GM21737 (cell line): ENCODE measurements around the gene LRRC61.

ENCODE experiments used
- ATAC-seq: cut with Tn5 transposase; IDR thresholded peaks from one replicate; pipeline ENCODE4 v1.9.1; 2021; ENCODE audit warnings: mild to moderate bottlenecking, moderate library complexity; ENCODE audit not compliant: unreplicated experiment

The LRRC61 gene

DNA sequence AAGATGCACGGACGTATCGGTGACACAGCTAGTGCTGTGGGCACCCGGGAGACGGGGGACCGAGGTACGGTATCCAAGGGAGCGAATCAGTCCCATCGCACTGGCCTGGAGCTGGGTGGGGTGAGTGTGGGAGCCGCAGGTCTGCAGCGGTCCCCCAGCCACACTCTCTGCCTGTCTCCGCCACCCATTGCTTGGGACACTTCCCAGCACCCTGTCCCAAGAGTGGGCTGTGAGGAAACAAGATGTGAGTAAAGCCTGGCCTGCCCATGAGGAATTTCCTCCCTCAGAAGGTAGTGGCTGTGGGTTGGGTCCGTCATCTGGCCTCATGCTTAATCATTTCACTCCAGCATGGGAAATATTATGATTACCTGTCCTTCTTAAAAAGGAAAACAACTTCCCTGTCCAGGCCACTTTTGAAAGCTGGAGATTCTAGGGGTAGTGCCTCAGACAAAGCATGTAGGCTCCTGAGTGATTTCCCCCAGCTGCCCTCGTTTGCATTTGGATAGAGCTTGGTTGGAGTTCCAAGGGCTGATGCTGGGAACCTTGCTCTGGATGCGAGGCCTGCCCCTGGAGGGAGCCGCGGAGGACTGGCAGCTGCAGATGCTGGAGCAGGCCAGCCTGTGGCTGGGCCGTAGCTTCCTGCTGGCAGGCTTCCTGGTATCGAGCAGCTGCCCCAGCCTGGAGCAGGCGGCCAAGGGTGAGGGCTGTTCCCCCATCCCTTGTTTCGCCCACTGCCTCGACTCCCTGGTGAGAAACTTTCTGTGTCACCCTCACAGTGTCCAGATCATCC is 6.4 kb downstream of the LRRC61 start:
- ATAC-seq: no peak

- no peak for ATAC-seq
Observed at GRCh38 chr7:150330211-150330885, 7.2 kb downstream of the LRRC61 start.

GRCh38 chr7:150332852-150333635 is 9.9 kb downstream of the LRRC61 start:
- no peak for ATAC-seq

DNA sequence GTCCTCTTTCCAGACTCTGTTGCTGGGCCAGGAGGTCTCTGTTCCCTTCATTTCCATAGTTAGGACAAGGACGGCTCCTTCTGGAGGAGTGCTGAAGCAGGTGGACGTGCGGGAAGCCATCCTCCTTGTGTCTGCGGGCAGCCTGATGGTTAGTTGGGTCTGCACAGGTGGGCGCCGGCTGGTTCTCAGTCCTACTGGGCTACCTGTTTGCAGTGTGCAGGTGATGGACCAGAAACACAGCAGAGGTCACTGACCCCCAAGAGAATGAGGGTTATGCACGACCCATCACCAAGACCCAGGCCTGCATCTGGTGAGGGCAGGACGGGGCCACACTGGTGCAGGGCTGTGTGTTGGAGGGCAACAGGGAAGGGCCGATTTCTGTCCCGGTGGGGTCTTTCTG is 10.5 kb downstream of the LRRC61 start:
- ATAC-seq: no peak

GRCh38 chr7:150334108-150334507 is 11.0 kb downstream of the LRRC61 start:
- no peak for ATAC-seq

GRCh38 chr7:150335108-150335773 is 12.1 kb downstream of the LRRC61 start:
- ATAC-seq: no peak

DNA sequence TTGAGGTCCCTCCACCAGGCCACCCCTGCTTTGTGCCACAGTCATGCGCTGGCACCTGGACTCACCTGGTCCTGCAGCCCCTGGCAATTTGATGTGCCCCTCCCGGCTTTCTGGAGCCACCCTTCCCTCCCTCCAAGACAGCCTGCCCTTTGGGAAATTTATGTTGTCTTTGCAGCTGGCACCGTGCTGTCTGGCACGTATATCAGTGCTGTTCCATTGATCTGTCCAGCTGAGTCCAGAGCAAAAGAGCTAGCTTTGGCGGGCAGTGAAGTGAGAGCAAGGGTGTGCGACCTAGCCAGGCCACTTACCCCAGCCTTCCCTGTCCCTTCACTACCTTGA is 12.6 kb downstream of the LRRC61 start:
- no peak for ATAC-seq

GRCh38 chr7:150336746-150337145 is 13.6 kb downstream of the LRRC61 start:
- ATAC-seq: no peak

DNA sequence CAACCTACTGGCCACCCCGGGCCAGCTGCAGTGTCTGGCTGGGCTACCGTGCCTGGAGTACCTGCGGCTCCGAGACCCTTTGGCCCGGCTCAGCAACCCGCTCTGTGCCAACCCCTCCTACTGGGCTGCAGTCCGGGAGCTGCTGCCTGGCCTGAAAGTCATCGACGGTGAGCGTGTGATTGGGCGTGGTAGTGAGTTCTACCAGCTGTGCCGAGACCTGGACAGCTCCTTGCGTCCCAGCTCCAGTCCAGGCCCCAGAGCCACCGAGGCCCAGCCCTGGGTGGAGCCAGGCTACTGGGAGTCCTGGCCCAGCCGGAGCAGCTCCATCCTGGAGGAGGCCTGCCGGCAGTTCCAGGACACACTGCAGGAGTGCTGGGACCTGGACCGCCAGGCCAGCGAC is 14.0 kb downstream of the LRRC61 start:
- ATAC-seq: no peak

GRCh38 chr7:150337659-150338081 is 14.5 kb downstream of the LRRC61 start:
- no peak for ATAC-seq

- no peak for ATAC-seq
Observed at GRCh38 chr7:150338166-150338829, 15.1 kb downstream of the LRRC61 start.

- no peak for ATAC-seq
Observed at GRCh38 chr7:150339409-150339809, 16.3 kb downstream of the LRRC61 start.

GRCh38 chr7:150340024-150340749 is 17.0 kb downstream of the LRRC61 start:
- no peak for ATAC-seq

DNA sequence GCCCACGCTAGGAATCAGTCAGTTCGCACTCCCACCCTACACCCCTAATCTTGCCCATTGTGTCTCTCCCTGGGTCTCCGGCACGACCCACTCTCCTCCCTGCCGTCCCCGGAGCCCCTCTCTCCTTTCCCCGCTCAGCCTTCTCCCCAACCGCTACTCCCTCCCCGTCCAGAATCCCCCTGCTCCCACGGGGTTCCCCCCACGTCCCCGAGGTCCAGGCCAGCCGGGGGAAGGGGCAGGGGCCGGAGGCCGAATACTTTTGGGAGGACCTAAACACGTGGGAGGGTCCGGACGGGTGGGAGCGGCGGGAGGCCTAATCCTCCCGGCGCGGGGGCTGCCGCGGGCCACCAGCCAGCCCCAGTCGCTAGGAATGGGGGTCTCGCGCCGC is 17.7 kb downstream of the LRRC61 start:
- no peak for ATAC-seq

DNA sequence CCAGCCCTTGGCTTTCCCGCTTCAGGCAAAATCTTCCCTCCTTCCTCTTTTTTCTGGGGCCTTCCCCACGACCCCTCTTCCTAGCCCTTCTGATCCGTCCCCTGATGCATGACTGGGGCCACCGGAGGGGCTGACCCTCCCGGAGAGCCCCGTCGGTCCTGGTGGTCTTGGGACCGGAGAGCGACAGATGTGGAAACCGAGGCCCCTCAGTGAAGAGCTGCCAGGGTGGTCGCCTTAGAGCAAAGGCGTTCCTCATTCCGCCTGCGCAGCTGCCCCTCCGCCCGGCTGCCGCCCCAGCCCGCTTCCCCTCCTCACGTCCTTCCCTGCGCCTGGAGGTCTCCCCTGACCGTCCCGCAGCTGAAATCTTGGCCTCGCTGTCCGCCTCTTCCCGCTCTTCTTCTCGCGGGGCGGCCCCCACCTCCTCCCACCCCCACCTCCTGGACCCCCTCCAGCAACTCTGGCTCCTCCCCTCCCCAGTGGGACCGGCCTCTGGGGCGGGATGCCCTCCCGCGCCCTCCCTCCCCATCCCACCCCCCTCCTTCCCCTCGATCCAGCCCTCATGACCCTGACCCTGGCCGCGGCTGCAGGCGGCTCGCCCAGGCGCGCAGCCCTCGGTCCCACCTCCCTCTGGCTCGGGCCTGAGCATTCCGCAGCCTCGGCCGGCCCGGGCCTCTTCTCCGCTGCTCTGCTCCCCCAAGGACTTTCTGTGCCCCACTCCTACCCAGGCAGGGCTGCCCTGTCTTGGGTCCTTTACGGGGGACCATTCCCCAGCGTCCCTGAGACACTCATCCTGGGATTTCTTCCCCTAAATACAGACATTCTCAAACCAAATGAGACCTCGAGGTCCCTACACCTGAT is 18.3 kb downstream of the LRRC61 start, which contains the start of gene RARRES2:
Gene RARRES2, minus strand, starts transcription at position 367 of the 858 bp plus-strand sequence. CDS start 1,020 bp downstream, outside the sequence.
- no peak for ATAC-seq

DNA sequence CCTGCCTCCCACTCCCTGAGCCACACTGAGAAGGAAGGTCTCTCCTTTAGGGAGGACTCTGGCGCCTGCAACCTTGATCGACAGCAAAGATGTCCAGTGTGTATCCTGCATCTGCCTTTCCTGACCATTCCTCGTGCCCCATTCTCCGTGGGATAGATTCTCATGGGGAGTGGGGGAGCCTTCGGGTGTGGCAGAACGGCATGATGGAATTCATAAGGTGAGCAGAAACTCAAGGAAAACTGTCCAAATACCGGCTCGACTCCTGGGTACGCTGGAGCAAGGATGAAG is 18.9 kb downstream of the LRRC61 start:
- ATAC-seq: no peak

- no peak for ATAC-seq
Observed at GRCh38 chr7:150343225-150343624, 20.1 kb downstream of the LRRC61 start.

- ATAC-seq: no peak
Observed at GRCh38 chr7:150344299-150344698, 21.1 kb downstream of the LRRC61 start.

- no peak for ATAC-seq
Observed at GRCh38 chr7:150345012-150345411, 21.9 kb downstream of the LRRC61 start.
